K562 (cell line): ENCODE results near the gene PRMT7. TPM values are rescaled to one million over a fixed set of nuclear protein-coding genes. Genes with fewer than 3 reads are reported as not detected.

Experiments used
- AFF1 ChIP-seq, 2 experiments: fragments of 450-650 bp; IDR thresholded peaks; 2 replicates each; pipeline ENCODE4 v1.6.1; 2018; ENCODE audit warnings: mild to moderate bottlenecking in 2 of 2, low read depth in 1 of 2; ENCODE audit not compliant: partially characterized antibody in 2 of 2
- CBX1 ChIP-seq: sonication (generic); IDR thresholded peaks from 2 replicates; pipeline ENCODE4 v1.6.1; 2016; ENCODE audit warnings: antibody characterized with exemption, low read depth, mild to moderate bottlenecking
- CEBPB ChIP-seq: fragments of 450-650 bp; IDR thresholded peaks from 2 replicates; pipeline ENCODE4 v1.6.1; 2016; ENCODE audit warnings: missing genetic modification characterization, missing compliant biosample characterization
- ELF2 ChIP-seq: fragments of 250-450 bp; sonication (Bioruptor Pico); IDR thresholded peaks from 2 replicates; pipeline ENCODE4 v1.5.0; 2021; ENCODE audit warnings: mild to moderate bottlenecking
- ELK3 ChIP-seq: fragments of 450-650 bp; formaldehyde crosslinking; IDR thresholded peaks from 2 replicates; pipeline ENCODE4 v1.4.0; 2020; ENCODE audit warnings: mild to moderate bottlenecking
- FOXA3 ChIP-seq, 2 experiments: fragments of 450-650 bp in 1 of 2; sonication (generic) in 1 of 2; formaldehyde crosslinking; IDR thresholded peaks in 1 of 2; conservative IDR thresholded peaks in 1 of 2; 2 replicates each; pipeline versions ENCODE4 v1.4.0 to v1.8.0; 2020 to 2022; ENCODE audit warnings: mild to moderate bottlenecking in 2 of 2, missing genetic modification reagents in 1 of 2
- HMBOX1 ChIP-seq: sonication (generic); IDR thresholded peaks from 2 replicates; pipeline ENCODE4 v1.6.1; 2016
- HMGN3 ChIP-seq: IDR thresholded peaks from 2 replicates; pipeline ENCODE4 v1.6.1; 2011; ENCODE audit warnings: borderline replicate concordance, low read depth, mild to moderate bottlenecking, mixed read lengths, low read length; ENCODE audit not compliant: insufficient read length; ENCODE audit errors: extremely low read depth
- HNRNPLL ChIP-seq: fragments of 200-400 bp; formaldehyde crosslinking; IDR thresholded peaks from 2 replicates; pipeline ENCODE4 v1.6.1; 2017; ENCODE audit warnings: low read length, low read depth, mild to moderate bottlenecking; ENCODE audit not compliant: poor library complexity, severe bottlenecking
- POU5F1 ChIP-seq: fragments of 150-350 bp; IDR thresholded peaks from 2 replicates; pipeline ENCODE4 v1.6.1; 2014; ENCODE audit warnings: borderline replicate concordance, low read length, low read depth, mild to moderate bottlenecking; ENCODE audit not compliant: partially characterized antibody
- SP2 ChIP-seq: IDR thresholded peaks from 2 replicates; pipeline ENCODE4 v1.6.1; 2011; ENCODE audit warnings: mild to moderate bottlenecking, low read depth, low read length, moderate library complexity; ENCODE audit not compliant: poor library complexity, severe bottlenecking; ENCODE audit errors: extremely low read depth
- STAT5A ChIP-seq: IDR thresholded peaks from 2 replicates; pipeline ENCODE4 v1.6.1; 2012; ENCODE audit warnings: low read length, inconsistent platforms, borderline replicate concordance
- ZBTB43 ChIP-seq: sonication (generic); formaldehyde crosslinking; IDR thresholded peaks from 2 replicates; pipeline ENCODE4 v1.8.0; 2023; ENCODE audit warnings: mild to moderate bottlenecking, missing genetic modification reagents
- ZBTB5 ChIP-seq: fragments of 450-650 bp; IDR thresholded peaks from 2 replicates; pipeline ENCODE4 v1.6.1; 2017; ENCODE audit warnings: antibody characterized with exemption
- ZC3H8 ChIP-seq: fragments of 450-650 bp; IDR thresholded peaks from 2 replicates; pipeline ENCODE4 v1.6.1; 2017
- ZEB2 ChIP-seq: fragments of 450-650 bp; IDR thresholded peaks from 2 replicates; pipeline ENCODE4 v1.6.1; 2016
- ZNF224 ChIP-seq: sonication (generic); formaldehyde crosslinking; IDR thresholded peaks from 2 replicates; pipeline ENCODE4 v1.8.0; 2022; ENCODE audit warnings: mild to moderate bottlenecking, missing genetic modification reagents
- polyA plus RNA-seq, 8 experiments: library from polyadenylated mRNA; depleted of rRNA in 4 of 8; stranded (reverse) in 5 of 8; unstranded in 3 of 8; fragments of >200 nt; fragmentation: Nextera tagmentation in 2 of 8; fragmentation: Illumina TruSeq in 1 of 8; extraction: Ambion mirVana in 2 of 8; extraction: Trizol in 1 of 8; gene quantifications; 2 replicates each; pipeline versions ENCODE4 v1.2.1 to v1.2.3, GENCODE V29; 2011 to 2014; ENCODE audit warnings: inconsistent platforms in 1 of 8, missing spikeins in 1 of 8
- total RNA-seq, 7 experiments: library from RNA; depleted of rRNA in 6 of 7; stranded (reverse); fragments of >200 nt in 6 of 7; fragmentation: Illumina TruSeq in 2 of 7; extraction: Trizol in 2 of 7; gene quantifications; 2 replicates each; pipeline versions ENCODE4 v1.2.1 to v1.2.3, GENCODE V29; 2011 to 2021; ENCODE audit warnings: low replicate concordance in 1 of 7

Gene PRMT7
- total and polyA plus RNA-seq, 9 of the 15 experiments (the other 6 are each of a cell fraction or from before 2014, with no cell fraction given): 6.4 to 88.8 (median 73.1) TPM

GRCh38 chr16:68264128-68265077, 46.4 kb upstream of the PRMT7 start, which contains the start of gene SLC7A6 (continued):
- TF ChIP-seq ZBTB5 (no peak), ELK3 (CRISPR knock-in tag) (no peak), POU5F1 (no peak), STAT5A (no peak), ZEB2 (no peak), SP2 (no peak), ZC3H8 (no peak), FOXA3 (CRISPR knock-in tag; conservative IDR thresholded peaks at IDR 0.05 in 1 of 2, IDR thresholded peaks at IDR 0.05 in 1 of 2) (no peak), CBX1 (no peak), AFF1 (IDR thresholded peaks at IDR 0.05; ENCODE audit: low read depth in 1 of 2, partially characterized antibody in 2 of 2) (no peak), ZBTB43 (CRISPR knock-in tag) (0 out of 2 replicates have a peak, but pooled peaks have one; percentile 57), ELF2 (CRISPR knock-in tag) (peak; percentile 80), ZNF224 (CRISPR knock-in tag) (peak; percentile 74; the same call in 1 of the 2 replicates), HMGN3 (peak; percentile 25), HNRNPLL (peak; percentile 98), HMBOX1 (no peak), CEBPB (tag) (no peak)
